NCI-H2227 (cell line): ENCODE measurements around the gene ZNF662.
"Not testable (repeated sequence)": the region's sequence is repeated elsewhere in the genome, so short reads cannot be mapped to it uniquely, and the experiment has no call there.

Experiments
- DNase-seq: peaks from one replicate; lab custom pipeline; 2025; ENCODE audit not compliant: unreplicated experiment; lab: John Stamatoyannopoulos, UW

ZNF662 gene

DNA sequence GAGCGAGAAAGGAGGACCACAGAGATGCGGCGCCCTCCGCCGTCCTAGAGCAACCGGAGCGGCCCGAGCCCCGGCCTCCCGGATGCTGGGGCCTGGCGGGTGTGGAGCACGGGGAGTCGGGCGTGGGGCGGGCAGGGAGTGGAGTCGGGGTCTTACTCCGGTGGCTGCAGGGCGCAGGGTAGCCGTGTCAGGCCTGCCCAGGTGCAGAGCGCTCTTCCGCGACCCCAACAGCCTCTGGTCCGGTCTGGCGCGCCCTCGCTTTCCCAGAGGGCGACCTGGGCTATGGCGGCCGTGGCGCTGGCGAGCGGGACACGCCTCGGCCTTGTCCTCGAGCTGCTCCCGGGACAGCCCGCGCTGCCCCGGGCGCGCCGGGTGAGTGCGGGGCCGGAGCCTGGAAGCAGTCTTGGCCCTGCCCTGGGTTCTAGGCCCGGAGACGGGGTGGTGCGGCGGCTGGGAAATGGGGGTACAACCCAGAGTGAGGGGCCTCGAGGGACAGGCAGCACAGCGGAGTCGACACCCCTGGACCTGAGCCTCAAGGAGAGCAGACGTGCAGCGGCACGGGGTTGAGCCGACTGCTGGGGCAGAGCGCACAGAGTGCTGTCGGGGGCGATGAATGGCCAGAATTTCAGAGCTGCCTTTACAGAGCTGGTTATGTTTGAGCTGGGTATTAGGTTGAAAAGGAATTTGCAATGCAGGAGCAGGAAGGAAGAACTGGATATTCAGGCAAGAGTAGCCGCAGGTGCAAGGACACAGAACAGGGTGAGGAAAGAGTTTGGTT is at the start of gene ZNF662:
Gene ZNF662, plus strand, starts transcription at position 73 of the 778 bp plus-strand sequence. CDS start 1,973 bp downstream, outside the sequence.
- DNase-seq, result peak; percentile 78

DNA sequence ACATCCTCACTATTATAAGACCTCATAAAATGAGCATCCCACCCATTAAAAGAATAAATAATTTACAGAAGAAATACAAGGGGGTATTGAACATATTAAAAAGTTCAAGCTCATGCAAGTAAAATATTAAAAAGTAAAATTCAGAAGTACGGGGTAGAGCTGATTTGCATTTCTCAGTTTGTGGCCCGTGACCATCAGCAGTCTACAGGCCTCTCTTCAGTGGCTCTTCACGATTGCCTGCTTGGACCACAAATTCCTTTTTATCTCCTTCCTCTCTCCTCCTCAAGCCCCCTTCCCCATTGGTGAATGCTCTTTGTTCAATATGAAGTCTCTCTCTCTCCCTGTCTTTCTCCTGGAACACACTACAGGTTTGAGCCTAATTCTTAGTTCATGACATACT is 49.4 kb upstream of the ZNF662 start:
- DNase-seq, result no peak

DNA sequence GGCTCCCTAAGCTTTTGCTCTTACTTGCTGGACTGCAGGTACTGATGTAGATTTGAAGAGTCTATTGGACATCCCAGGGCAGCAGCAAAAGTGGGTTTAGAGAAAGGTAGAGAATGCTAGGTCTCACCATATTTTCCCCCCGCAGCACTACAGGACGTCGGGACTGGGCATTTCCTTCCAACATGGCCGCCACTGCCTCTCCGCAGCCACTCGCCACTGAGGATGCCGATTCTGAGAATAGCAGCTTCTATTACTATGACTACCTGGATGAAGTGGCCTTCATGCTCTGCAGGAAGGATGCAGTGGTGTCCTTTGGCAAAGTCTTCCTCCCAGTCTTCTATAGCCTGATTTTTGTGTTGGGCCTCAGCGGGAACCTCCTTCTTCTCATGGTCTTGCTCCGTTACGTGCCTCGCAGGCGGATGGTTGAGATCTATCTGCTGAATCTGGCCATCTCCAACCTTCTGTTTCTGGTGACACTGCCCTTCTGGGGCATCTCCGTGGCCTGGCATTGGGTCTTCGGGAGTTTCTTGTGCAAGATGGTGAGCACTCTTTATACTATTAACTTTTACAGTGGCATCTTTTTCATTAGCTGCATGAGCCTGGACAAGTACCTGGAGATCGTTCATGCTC is 41.5 kb upstream of the ZNF662 start:
- DNase-seq, result no peak

DNA sequence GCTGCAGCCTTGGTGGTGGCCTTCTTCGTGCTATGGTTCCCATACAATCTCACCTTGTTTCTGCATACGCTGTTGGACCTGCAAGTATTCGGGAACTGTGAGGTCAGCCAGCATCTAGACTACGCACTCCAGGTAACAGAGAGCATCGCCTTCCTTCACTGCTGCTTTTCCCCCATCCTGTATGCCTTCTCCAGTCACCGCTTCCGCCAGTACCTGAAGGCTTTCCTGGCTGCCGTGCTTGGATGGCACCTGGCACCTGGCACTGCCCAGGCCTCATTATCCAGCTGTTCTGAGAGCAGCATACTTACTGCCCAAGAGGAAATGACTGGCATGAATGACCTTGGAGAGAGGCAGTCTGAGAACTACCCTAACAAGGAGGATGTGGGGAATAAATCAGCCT is 40.7 kb upstream of the ZNF662 start:
- no peak for DNase-seq

DNA sequence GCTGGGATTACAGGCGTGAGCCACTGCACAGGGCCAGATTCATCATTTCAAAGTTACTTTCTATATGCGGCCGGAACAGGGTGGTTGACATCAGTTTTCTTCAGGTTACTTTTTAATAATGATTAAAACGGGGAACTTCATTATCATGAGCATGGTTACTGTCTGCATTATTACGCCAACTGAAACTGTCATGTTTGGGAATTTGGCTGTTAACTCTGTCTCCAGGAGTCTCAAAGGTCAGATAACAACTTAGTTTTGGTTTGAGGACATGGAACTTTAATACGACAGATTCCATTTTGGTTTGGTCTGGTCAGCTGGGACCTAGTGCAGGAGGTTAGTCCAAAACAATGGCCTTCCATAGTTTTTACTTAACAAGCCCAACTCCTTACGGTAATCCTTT is 38.8 kb upstream of the ZNF662 start:
- DNase-seq, result no peak

DNA sequence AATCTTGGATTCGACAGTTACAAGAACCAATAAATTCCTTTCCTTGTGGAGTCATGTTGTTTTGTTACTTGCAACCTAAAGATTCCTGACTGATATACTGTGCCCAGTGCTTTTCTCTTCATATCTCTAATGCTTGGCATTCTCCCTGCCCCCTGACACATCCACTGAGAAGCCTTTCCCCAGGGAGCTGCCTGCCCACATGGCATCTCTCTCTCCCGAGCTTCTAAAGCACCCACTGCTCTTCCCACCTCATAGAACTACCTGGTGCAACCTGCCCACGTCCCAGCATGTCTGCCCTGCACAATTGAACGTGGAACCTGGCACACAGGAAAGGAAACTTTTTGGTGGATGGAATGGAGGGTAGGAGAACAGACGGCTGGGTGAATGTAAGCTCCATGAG is 37.1 kb upstream of the ZNF662 start:
- DNase-seq, result no peak

DNA sequence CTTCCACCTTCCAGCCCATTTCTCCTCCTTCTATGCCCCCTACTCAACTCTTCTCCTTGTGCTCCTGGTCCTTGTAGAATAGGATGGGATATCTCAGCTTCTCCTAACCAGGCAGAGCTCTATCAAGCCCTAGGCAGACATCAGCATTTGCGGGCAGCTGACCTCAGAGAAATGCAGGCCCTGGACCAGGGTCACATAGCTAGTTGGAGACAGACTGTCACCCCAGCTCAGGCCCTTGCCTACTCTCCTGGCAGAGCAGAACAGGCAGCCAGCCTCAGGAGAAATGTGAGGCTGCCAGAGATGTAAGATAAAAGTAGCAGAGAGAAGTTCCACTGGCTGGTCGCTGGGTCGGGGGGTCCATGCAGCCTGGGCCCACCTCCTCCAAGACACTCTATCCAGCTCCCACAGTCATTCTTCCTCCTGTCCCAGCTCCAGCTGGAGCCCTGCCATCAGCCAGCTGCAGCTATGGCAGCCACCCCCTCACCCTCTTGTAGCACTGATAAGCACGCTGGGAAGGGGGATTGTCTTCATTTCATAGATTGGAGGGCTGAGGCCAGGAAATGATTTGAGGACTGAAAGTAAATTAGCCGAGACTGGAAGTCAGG is 34.2 kb upstream of the ZNF662 start:
- no peak for DNase-seq

DNA sequence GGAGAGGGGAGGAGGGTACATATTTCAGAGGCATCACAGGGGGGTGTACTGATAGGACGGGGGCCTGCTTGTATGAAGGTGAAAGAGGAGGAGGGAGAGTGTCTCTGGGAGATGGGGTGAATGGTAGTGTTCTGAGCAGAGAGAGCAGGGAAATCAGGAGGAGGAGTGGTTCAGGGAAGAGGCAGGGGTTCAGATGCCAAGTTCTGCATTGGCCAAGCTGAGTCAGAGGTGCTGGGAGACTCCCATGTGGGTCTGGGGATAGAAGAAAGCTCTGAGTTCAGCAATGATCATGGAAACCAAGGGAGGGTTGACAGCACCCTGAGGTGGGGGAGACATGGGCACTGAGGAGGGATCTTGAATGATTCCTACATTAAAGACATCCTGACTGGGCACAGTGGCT is 33.2 kb upstream of the ZNF662 start:
- DNase-seq, result no peak

DNA sequence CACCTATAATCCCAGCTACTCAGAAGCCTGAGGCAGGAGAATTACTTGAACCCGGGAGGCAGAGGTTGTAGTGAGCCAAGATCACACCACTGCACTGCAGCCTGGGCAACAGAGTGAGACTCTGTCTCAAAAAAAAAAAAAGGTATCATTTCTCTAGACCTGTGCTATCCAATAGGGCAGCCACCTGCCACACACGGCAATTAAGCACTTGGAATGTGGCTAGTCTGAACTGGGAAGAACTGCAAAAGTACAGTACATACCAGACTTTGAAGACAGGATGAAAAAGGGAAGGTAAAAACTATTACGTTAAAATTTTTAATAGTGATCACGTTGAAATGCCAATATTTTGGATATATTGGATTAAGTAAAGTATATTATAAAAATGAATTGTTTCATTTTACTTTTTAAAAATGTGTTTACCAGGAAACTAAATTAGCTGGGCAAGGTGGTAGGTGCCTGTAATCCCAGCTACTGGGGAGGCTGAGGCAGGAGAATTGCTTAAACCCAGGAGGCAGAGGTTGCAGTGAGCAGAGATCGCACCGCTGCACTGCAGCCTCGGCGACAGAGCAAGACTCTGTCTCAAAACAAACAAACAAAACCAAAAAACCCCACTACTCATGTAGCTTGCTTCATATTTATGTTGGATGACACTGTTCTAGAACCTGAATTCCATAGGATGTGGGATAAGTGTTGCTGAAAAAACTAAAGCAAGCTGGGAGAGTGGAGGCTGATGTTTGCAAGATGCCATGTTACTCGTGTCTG is 32.5 kb upstream of the ZNF662 start:
- DNase-seq, result no peak

DNA sequence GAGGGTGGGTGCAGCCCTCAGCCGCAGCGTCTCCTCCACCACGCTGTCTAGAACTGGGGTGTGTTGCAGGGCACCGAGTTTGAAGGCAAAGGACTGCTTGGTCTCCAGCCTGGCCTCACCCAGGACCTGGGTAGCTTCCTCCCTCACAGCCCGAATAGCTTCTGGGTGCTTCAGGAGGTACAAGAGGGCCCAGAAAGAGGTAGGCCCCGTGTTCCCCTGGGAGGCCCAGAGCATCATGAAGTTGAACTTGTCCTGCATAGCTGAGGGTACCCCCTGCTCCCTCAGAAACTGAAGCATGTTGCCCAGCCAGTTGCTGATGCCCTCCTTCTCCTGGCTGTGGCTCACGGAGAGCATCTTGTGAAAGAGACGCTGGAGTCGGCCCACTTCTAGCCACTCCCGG is 31.2 kb upstream of the ZNF662 start:
- DNase-seq, result no peak

DNA sequence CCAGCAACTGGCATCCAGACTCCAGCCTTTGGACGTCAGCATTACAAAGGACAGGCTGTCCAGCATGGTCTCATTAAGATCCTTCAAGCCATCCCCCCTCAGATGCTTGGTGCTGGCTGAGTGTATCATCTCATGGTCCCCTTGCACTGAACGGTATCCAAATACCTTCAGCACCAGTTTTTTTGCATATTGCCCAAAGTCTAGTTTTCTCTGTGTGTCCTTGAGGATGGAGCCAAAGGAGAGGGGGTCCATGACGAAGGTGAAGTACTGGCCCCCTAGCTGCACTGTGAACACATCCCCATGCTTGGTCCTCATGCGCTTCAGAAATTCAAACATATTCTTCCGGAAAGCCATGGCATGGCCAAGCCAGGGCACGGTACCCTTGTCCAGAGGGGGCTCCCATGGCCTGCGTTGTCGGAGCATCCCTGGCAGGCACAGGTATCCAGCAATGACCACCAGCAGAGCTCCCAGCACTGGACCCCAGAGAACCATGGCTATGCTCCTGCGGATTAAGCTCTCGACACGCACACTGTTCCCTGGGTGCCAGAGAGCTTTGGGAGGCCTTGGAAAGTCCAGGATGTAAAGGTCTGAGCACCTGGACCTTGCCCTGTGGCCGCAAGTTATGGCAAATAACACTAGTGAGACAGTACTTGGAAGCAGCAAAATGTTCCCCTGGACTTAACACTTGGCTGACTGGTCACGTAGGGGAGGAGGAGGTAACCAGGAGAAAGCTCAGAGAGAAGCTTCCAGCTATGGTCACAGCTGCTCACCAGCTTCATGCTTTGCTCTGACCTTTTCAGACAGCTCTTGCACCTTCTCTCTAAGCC is 30.4 kb upstream of the ZNF662 start, which contains the start of gene CYP8B1:
Gene CYP8B1, minus strand, starts transcription at position 555 of the 827 bp plus-strand sequence. Its CDS starts 63 bp downstream, at position 492.
- DNase-seq, result no peak

DNA sequence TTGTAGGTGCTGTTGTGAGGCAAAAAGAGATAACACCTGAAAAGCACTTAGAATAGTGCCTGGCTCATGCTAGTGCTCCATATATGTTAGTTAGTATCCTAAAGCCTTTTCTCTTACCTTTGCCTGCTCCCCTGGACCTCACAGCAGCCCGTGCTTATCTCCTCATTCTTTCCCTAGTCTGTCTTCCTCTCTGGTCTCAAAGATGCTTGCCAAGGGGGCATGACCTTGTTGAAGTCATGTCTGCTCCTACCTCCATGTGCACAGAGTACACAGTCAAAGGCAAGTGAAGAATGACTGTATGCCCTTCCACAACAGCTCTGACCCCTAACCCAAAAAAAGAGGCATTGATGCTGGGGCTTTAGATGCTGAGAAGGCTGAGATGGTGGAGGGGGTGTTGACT is 29.5 kb upstream of the ZNF662 start:
- DNase-seq, result no peak

DNA sequence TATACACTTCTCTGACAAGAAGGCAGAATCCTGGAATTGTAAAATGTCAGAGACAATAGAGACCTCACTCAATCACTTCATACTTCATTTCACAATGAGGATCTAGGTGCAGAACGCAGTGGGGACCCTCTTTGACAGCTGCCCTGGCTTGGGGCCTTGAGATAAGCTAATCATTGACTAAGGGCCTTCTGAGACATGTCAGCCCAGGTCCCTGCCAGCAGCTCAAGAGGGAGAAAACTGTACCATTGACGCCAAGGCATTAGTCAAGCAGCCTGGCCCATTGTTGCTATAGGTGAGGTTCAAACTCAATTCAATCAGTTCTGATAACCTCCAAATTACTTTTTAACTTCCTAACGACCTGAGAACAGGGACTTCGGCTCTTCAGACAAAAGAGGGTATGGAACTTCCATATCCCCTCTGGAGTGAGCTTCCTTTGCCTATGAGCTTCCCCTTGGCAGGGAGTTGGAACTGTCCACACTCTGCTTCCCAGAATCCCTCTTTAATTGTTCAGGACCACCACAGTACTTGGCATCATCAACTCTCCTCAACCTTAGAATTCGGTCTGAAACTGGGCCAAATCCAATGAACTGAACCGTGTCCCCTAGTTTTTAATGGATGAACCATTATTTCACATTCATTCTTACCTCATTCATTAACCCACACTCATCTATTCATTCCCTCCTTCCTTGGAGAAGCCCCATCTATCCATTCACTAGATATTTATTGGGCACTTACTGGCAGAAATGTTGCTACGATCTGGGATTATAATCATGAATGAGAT is 28.8 kb upstream of the ZNF662 start:
- no peak for DNase-seq

DNA sequence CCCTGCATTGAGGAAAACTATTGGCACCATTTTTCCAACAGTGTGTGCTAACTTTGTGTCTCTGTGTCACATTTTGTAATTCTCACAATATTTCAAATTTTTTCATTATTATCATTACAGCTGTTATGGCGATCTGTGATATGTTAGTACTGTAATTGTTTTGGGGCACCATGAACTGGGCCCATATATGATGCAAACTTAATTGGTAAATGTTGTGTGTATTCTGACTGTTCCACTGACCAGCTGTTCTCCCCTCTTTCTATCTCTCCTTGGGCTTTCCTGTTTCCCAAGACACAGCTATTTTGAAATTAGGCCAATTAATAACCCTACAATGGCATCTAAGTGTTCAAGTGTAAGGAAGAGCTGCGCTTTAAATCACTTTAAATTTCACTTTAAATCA is 28.1 kb upstream of the ZNF662 start:
- DNase-seq, result no peak

DNA sequence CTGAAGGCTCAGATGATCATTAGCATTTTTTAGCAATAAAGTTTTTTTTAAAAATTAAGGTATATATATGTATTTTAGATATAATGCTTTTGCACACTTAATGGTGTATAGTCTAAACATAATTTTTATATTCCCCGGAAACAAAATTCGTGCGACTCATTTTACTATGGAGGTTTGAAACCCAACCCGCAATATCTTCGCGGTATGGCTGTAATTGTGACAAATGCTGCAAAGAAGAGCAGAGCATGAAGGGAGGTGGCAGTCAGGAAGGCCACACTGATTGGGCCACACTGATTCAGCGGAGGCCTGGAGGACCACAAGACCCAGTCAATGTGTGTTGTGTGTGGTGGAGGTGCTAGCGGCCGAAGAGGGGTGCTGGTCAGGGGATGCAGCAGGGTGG is 25.8 kb upstream of the ZNF662 start:
- DNase-seq, result no peak

DNA sequence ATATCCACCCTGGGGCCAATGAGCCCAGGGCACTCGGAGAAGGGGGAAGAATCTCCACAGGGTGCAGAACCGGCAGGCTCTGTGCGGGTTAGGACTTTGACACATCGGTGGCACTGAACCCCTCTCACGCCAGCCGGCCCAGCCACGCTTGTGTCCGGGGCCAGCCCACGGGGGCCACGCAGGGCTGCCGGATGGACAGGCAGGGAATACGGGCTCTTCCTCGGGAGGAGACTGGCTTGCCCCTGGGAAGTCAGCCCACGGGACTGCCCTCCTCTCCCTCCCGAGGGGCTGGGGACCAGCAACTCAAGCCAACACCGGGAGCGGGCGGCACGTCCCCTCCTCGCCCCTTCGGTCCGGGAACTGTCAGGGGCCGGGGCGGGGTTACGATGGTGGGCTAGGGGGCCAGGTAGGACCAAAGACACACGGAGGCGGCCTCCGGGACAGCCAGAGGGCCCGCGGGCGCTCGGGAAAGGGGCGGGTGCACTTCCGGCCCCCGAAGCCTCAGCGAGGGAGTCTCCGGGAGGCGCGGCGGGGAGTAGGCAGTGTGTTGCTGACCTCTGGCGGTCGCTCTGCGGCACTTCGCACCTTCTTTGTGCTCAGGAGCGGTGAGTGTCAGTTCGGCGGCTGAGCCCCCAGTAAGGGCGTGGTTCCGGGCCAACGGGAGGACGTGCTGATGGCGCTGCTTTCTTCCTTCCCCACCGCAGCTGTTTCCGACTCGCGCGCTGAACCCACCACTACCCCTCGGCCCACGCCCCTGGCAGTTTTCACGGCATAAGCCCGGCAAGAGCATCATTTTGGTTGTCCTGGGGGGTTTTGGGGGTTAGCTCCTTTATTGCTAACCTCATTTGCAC is 25.1 kb upstream of the ZNF662 start:
- peak; percentile 80 for DNase-seq

DNA sequence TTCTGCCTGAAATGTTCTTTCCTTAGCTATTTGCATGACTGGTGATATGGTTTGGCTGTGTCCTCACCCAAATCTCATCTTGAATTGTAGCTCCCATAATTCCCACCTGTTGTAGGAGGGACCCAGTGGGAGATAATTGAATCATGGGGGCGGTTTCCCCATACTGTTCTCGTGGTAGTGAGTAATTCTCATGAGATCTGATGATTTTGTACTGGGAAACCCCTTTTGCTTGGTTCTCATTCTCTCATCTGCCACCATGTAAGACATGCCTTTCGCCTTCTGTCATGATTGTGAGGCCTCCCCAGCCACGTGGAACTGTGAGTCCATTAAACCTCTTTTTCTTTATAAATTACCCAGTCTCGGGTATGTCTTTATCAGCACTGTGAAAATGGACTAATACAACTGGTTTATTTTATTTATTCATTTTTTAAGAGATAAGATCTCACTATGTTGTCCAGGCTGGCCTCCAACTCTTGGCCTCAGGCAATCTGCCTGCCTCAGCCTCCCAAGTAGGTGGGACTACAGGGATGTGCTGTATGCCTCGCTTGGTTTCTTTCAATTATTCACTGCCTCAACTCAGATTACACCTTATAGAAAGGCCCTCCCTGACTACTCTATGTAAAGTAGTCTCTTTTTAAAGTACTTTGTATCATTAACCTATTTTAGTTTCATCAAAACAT is 22.6 kb upstream of the ZNF662 start:
- DNase-seq, result not testable (repeated sequence)

DNA sequence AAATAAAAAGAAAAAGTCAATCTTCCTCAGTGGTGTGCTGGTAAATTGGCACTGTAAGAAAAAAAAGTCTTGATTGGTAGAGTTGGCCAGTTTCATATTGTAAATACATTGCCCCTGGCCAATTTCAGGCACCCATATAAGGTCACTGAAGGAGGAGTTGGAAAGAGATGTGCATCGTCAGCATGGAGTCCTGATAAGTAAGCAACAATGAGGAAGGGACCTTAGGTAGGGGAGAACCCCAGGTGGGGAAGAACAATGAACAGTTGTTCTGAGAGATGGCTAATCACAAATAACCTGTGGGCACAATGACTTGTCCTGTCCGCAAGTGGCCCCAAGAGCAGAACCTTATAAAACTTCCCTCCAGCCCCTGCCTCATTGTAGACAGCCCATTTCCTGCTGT is 21.6 kb upstream of the ZNF662 start:
- DNase-seq, result no peak
